ENCODE data around the gene P2RX6. TPM values are rescaled to one million over a fixed set of nuclear protein-coding genes. Genes with fewer than 3 reads are reported as not detected.
A peak's percentile ranks its signal among the peaks of the same experiment; 100 is the strongest.
"Not testable (repeated sequence)": the region's sequence is repeated elsewhere in the genome, so short reads cannot be mapped to it uniquely, and the experiment has no call there.

Gene P2RX6
- total RNA-seq, 2 experiments from 2014 or later = 0.14 to 0.69 TPM

DNA sequence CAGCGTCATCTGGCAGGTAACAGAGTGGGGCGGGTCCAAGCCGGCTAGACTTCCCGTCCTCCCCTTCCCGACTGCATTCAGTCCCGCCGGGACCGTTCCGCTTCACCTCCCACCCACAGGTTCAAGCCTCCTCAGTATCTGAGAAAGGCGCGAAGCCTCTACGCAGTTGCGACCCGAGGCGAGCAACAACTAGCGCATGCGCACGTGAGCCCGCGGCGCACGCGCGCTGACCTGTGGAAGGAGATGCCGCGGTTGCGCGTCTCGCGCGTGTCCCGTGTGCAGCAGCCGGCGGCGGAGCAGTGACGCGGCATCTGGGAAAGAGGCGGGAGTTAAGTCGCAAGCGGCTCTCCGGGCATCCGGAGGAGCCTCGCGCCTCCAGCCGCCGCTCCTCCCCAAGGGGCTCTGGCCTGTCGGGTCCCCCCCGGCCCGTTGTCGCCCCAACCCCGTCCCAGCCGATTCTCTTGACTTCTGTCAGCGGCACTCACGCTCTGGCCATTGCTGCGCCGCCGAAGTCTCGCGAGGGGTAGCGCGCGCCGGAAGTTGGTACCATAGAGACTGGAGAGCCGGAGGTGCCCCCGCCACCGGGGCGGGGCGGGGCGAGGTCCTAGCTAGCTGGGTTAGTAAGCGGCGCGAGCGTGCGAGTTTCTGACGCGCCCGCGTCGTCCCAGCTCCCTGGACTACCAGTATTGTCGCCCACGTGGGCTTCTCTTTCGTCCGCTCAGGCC lies 13.2 kb upstream of the P2RX6 start, which contains the start of gene THAP7:
THAP7 (minus strand) TSS at position 518 of the 725 bp plus-strand sequence; CDS start at position 311, 207 bp downstream.
- no peak for TF ChIP-seq CTCF (IDR thresholded peaks at IDR 0.05)
- Histone ChIP-seq H3K27ac (ENCODE audit: low read depth in 1 of 2, low read length in 2 of 2) (peak within 1 kb of the TSS; percentile 96 to 100), H3K27me3 (ENCODE audit: control insufficient read depth in 1 of 2, insufficient read depth in 2 of 2, low read length in 2 of 2) (no peaks in the 10 kb centered on the region), H3K36me3 (ENCODE audit: insufficient read depth, low read length) (peaks cover 31% of the 10 kb centered on the region), H3K9me3 (ENCODE audit: control insufficient read depth in 1 of 2, insufficient read depth in 1 of 2, low read length in 2 of 2) (no peaks in the 10 kb centered on the region), H3K4me3 (ENCODE audit: low read length) (peak within 1 kb of the TSS; percentile 82), H3K4me1 (ENCODE audit: insufficient read depth, low read length) (peaks cover 54% of the 10 kb centered on the region)
- ATAC-seq (ENCODE audit: poor library complexity) (peak; percentile 87), DNase-seq (peak; percentile 94 to 99 (median 96))
- H3K36me3 Mint-ChIP-seq (ENCODE audit: low read depth) = peaks cover 26% of the 10 kb centered on the region
- POLR2A ChIA-PET = interaction anchor here (0.9 to 3.6 kb wide), 12 partner anchors 11 to 641 kb away, joined by 4 to 25 read pairs (median 8); partner anchors contain the start of genes CRKL, LZTR1, P2RX6 and SDF2L1
- intact Hi-C loops (cut with DNase I, micrococcal nuclease) = loop anchor here (1.0 to 5.0 kb wide), 7 partner anchors 13 to 884 kb away; partner anchors contain the start of genes CRKL (in 2 of the 2), PI4KA (in 1 of the 2), RANBP1 (in 1 of the 2) and SDF2L1 (in 1 of the 2)
- H3K4me1 Mint-ChIP-seq (ENCODE audit: low read depth) = peaks cover 46% of the 10 kb centered on the region
- CTCF ChIA-PET = interaction anchor here (1.1 to 1.6 kb wide), 2 partner anchors 19 to 641 kb away, joined by 3 to 4 read pairs; no protein-coding TSS in a partner anchor
- H3K27me3 Mint-ChIP-seq = no peaks in the 10 kb centered on the region
- peak within 1 kb of the TSS; percentile 97 for H3K27ac Mint-ChIP-seq
- H3K9me3 Mint-ChIP-seq = no peaks in the 10 kb centered on the region
- peak within 1 kb of the TSS; percentile 93 for H3K4me3 Mint-ChIP-seq

DNA sequence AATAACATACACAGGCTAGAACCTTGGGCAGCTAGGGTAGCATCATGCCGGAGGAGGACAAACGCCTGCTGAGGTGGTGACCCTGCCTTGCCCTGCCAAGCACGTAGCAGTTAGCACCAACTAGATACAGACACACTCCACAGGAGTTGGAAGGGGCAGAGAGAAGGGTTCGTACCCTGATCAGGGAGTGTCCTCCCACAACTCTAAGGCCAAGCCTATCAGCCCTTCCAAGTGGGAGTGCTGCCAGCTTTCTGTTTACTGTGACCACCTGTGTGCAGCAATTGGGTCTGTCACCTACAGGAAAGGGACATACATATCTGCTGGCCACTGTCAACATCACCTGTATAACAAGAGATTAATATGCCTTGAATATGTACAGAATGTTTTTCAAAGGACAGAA lies 11.2 kb upstream of the P2RX6 start:
- H3K27me3 Mint-ChIP-seq = no peaks in the 10 kb centered on the region
- H3K4me1 Mint-ChIP-seq (ENCODE audit: low read depth) = peaks cover 39% of the 10 kb centered on the region
- CTCF ChIA-PET = interaction anchor here (1.6 to 2.3 kb wide), 2 partner anchors 17 to 22 kb away, joined by 3 to 7 read pairs; partner anchors contain the start of gene LZTR1
- Histone ChIP-seq H3K36me3 (ENCODE audit: insufficient read depth, low read length) (peaks cover 17% of the 10 kb centered on the region), H3K4me3 (ENCODE audit: low read length) (no peak overlapping the region), H3K4me1 (ENCODE audit: insufficient read depth, low read length) (peaks cover 46% of the 10 kb centered on the region), H3K27ac (ENCODE audit: low read depth in 1 of 2, low read length in 2 of 2) (peak overlapping the region in 1 of 2 donors; percentile 1), H3K9me3 (ENCODE audit: control insufficient read depth in 1 of 2, insufficient read depth in 1 of 2, low read length in 2 of 2) (no peaks in the 10 kb centered on the region), H3K27me3 (ENCODE audit: control insufficient read depth in 1 of 2, insufficient read depth in 2 of 2, low read length in 2 of 2) (no peaks in the 10 kb centered on the region)
- H3K36me3 Mint-ChIP-seq (ENCODE audit: low read depth) = peaks cover 17% of the 10 kb centered on the region
- peak overlapping the region; percentile 97 for H3K27ac Mint-ChIP-seq
- no peak for TF ChIP-seq CTCF (IDR thresholded peaks at IDR 0.05)
- H3K4me3 Mint-ChIP-seq = peak overlapping the region; percentile 93
- ATAC-seq (ENCODE audit: poor library complexity) (no peak), DNase-seq (peak in 1 of 14 experiments; percentile 15)
- intact Hi-C loops (cut with DNase I, micrococcal nuclease) = loop anchor here in 1 of 2 experiments (5.0 kb wide), 4 partner anchors 146 to 886 kb away; partner anchors contain the start of genes PI4KA, RANBP1, SDF2L1 and SNAP29
- POLR2A ChIA-PET = interaction anchor here (1.1 kb wide), 1 partner anchor 979 kb away, joined by 3 read pairs; the partner anchor contains the start of gene TOP3B
- no peaks in the 10 kb centered on the region for H3K9me3 Mint-ChIP-seq

DNA sequence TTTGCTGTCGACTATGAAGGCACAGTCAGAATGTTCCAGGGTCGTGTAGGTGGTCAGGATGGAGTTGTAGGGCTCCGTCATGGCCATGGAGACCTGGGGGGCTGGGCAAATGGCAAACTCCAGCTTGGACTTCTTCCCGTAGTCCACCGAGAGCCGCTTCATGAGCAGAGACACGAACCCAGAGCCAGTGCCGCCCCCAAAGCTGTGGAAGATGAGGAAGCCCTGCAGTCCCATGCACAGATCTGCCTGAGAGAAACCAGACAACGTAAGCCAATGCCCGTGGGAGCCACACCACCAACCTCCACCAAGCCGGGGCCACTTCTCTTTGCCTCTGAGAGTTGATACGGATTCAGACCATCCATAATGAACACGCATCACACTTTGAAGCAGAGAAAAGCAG lies 5.8 kb upstream of the P2RX6 start:
- H3K27me3 Mint-ChIP-seq; H3K27ac Mint-ChIP-seq; H3K36me3 ChIP-seq (ENCODE audit: insufficient read depth, low read length); H3K9me3 ChIP-seq (ENCODE audit: control insufficient read depth in 1 of 2, insufficient read depth in 1 of 2, low read length in 2 of 2); H3K4me1 Mint-ChIP-seq (ENCODE audit: low read depth); H3K4me1 ChIP-seq (ENCODE audit: insufficient read depth, low read length); H3K27ac ChIP-seq (ENCODE audit: low read depth in 1 of 2, low read length in 2 of 2); H3K27me3 ChIP-seq (ENCODE audit: control insufficient read depth in 1 of 2, insufficient read depth in 2 of 2, low read length in 2 of 2); DNase-seq; H3K4me3 ChIP-seq (ENCODE audit: low read length); intact Hi-C loops (cut with DNase I, micrococcal nuclease); H3K4me3 Mint-ChIP-seq; ATAC-seq (ENCODE audit: poor library complexity); POLR2A ChIA-PET; H3K36me3 Mint-ChIP-seq (ENCODE audit: low read depth); H3K9me3 Mint-ChIP-seq; CTCF ChIA-PET: not testable (repeated sequence)
